HepG2 (cell line): ENCODE results near the gene ECSCR. TPM values are rescaled to one million over a fixed set of nuclear protein-coding genes. Genes with fewer than 3 reads are reported as not detected.

Experiments
- ARHGAP35 ChIP-seq: sonication (generic); formaldehyde crosslinking; IDR thresholded peaks from 2 replicates; pipeline ENCODE4 v1.9.0; 2022; ENCODE audit warnings: mild to moderate bottlenecking, inconsistent platforms, moderate library complexity, missing genetic modification reagents, borderline replicate concordance
- ARID4A ChIP-seq: sonication (generic); formaldehyde crosslinking; IDR thresholded peaks from 2 replicates; pipeline ENCODE4 v1.5.0; 2020; ENCODE audit warnings: mild to moderate bottlenecking, missing genetic modification reagents, borderline replicate concordance
- ERF ChIP-seq: IDR thresholded peaks from 2 replicates; pipeline ENCODE4 v1.6.1; 2018; ENCODE audit warnings: missing biosample characterization, missing genetic modification reagents
- MIER3 ChIP-seq: IDR thresholded peaks from 2 replicates; pipeline ENCODE4 v1.6.1; 2016; ENCODE audit warnings: missing compliant biosample characterization, borderline replicate concordance
- POLR2G ChIP-seq: fragments of 200-400 bp; formaldehyde crosslinking; IDR thresholded peaks from 2 replicates; pipeline ENCODE4 v1.6.1; 2018; ENCODE audit warnings: mild to moderate bottlenecking, low read depth, low read length, moderate library complexity
- RFX5 ChIP-seq: IDR thresholded peaks from 2 replicates; pipeline ENCODE4 v1.6.1; 2011; ENCODE audit warnings: low read depth, low read length, improper control_type of control experiment
- SAP130 ChIP-seq: IDR thresholded peaks from 2 replicates; pipeline ENCODE4 v1.6.1; 2016; ENCODE audit warnings: low read depth
- SIX1 ChIP-seq: sonication (generic); formaldehyde crosslinking; IDR thresholded peaks from 2 replicates; pipeline ENCODE4 v1.4.0; 2020; ENCODE audit warnings: missing genetic modification reagents, borderline replicate concordance
- ZFP91 ChIP-seq: sonication (generic); formaldehyde crosslinking; IDR thresholded peaks from 2 replicates; pipeline ENCODE4 v1.9.0; 2022; ENCODE audit warnings: missing genetic modification reagents, mild to moderate bottlenecking, borderline replicate concordance
- ZFX ChIP-seq: sonication (generic); formaldehyde crosslinking; IDR thresholded peaks from 2 replicates; pipeline ENCODE4 v1.4.0; 2020; ENCODE audit warnings: mild to moderate bottlenecking, low read depth, missing genetic modification reagents, moderate library complexity
- ZMYM4 ChIP-seq: sonication (generic); formaldehyde crosslinking; IDR thresholded peaks from 2 replicates; pipeline ENCODE4 v1.8.1; 2023; ENCODE audit warnings: mild to moderate bottlenecking, missing genetic modification reagents
- ZNF280D ChIP-seq: sonication (generic); formaldehyde crosslinking; IDR thresholded peaks from 2 replicates; pipeline ENCODE4 v1.5.1; 2020; ENCODE audit warnings: mild to moderate bottlenecking, missing genetic modification reagents
- ZNF572 ChIP-seq: sonication (generic); formaldehyde crosslinking; IDR thresholded peaks from 2 replicates; pipeline ENCODE4 v1.5.1; 2020; ENCODE audit warnings: mild to moderate bottlenecking, missing genetic modification reagents
- ZSCAN30 ChIP-seq: sonication (generic); formaldehyde crosslinking; IDR thresholded peaks from 2 replicates; pipeline ENCODE4 v1.5.0; 2020; ENCODE audit warnings: mild to moderate bottlenecking, missing genetic modification reagents
- ZSCAN31 ChIP-seq: sonication (generic); formaldehyde crosslinking; IDR thresholded peaks from 2 replicates; pipeline ENCODE4 v1.5.0; 2020; ENCODE audit warnings: low read depth, mild to moderate bottlenecking, missing genetic modification reagents
- polyA plus RNA-seq, 8 experiments: library from polyadenylated mRNA; depleted of rRNA in 3 of 8; stranded (reverse) in 7 of 8; unstranded in 1 of 8; fragments of >200 nt; fragmentation: Illumina TruSeq in 4 of 8; extraction: Trizol in 4 of 8; gene quantifications; 2 replicates each; pipeline versions ENCODE4 v1.2.1 to v1.2.3, GENCODE V29; 2011 to 2016; ENCODE audit warnings: low read depth in 4 of 8, missing spikeins in 1 of 8, mixed read lengths in 1 of 8; ENCODE audit not compliant: insufficient read depth in 1 of 8
- total RNA-seq, 5 experiments: library from RNA; depleted of rRNA; stranded (reverse); fragments of >200 nt; fragmentation: Illumina TruSeq; extraction: Trizol; gene quantifications; 2 replicates each; pipeline ENCODE4 v1.2.3, GENCODE V29; 2016; ENCODE audit warnings: low read depth in 1 of 5
- TF ChIP-seq, protein P1 (sequence below): sonication (generic); formaldehyde crosslinking; IDR thresholded peaks from 2 replicates; pipeline ENCODE4 v1.4.0; 2020; ENCODE audit warnings: missing genetic modification reagents

The ECSCR gene
- total and polyA plus RNA-seq, 2 of the 13 experiments (the other 11 are each of a cell fraction or from before 2014, with no cell fraction given): 0.18 TPM; not detected in 1

DNA sequence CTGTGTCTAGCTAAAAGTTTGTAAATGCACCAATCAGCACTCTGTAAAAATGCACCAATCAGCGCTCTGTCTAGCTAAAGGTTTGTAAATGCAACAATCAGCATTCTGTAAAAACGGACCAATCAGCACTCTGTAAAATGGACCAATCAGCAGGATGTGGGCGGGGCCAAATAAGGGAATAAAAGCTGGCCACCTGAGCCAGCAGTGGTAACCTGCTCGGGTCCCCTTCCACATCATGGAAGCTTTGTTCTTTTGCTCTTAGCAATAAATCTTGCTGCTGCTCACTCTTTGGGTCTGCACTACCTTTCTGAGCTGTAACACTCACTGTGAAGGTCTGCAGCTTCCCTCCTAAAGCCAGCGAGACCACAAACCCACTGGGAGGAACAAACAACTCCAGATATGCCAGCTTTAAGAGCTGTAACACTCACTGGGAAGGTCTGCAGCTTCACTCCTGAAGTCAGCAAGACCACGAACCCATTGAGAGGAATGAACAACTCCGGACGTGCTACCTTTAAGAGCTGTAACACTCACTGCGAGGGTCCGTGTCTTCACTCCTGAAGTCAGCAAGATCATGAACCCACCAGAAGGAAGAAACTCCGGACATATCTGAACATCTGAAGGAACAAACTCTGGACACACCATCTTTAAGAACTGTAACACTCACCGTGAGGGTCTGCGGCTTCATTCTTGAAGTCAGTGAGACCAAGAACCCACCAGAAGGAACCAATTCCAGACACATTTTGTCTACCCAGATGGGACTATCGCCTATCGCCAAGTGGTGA, 40.7 kb upstream of the ECSCR start (continued):
- TF ChIP-seq ZNF280D (CRISPR knock-in tag): 0 out of 2 replicates have a peak, but pooled peaks have one; percentile 86
- TF ChIP-seq MIER3: 0 out of 2 replicates have a peak, but pooled peaks have one; percentile 25
- TF ChIP-seq ARHGAP35 (CRISPR knock-in tag): 0 out of 2 replicates have a peak, but pooled peaks have one; percentile 4
- 0 out of 2 replicates have a peak, but pooled peaks have one; percentile 54 for TF ChIP-seq ZSCAN30 (CRISPR knock-in tag)
- TF ChIP-seq POLR2G: peak; percentile 95
- TF ChIP-seq, protein P1, sequence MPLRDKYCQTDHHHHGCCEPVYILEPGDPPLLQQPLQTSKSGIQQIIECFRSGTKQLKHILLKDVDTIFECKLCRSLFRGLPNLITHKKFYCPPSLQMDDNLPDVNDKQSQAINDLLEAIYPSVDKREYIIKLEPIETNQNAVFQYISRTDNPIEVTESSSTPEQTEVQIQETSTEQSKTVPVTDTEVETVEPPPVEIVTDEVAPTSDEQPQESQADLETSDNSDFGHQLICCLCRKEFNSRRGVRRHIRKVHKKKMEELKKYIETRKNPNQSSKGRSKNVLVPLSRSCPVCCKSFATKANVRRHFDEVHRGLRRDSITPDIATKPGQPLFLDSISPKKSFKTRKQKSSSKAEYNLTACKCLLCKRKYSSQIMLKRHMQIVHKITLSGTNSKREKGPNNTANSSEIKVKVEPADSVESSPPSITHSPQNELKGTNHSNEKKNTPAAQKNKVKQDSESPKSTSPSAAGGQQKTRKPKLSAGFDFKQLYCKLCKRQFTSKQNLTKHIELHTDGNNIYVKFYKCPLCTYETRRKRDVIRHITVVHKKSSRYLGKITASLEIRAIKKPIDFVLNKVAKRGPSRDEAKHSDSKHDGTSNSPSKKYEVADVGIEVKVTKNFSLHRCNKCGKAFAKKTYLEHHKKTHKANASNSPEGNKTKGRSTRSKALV (CRISPR knock-in tag): peak; percentile 64; the same call in 1 of the 2 replicates
- TF ChIP-seq RFX5: peak; percentile 44; the same call in 1 of the 2 replicates
- peak; percentile 100 for TF ChIP-seq ZMYM4 (CRISPR knock-in tag)
- TF ChIP-seq ARID4A (CRISPR knock-in tag): peak; percentile 45
- TF ChIP-seq ZSCAN31 (CRISPR knock-in tag): 0 out of 2 replicates have a peak, but pooled peaks have one; percentile 30
- 0 out of 2 replicates have a peak, but pooled peaks have one; percentile 33 for TF ChIP-seq ZFP91 (CRISPR knock-in tag)
- peak; percentile 68 for TF ChIP-seq SAP130
- 0 out of 2 replicates have a peak, but pooled peaks have one; percentile 32 for TF ChIP-seq SIX1 (CRISPR knock-in tag)
- TF ChIP-seq ZNF572 (CRISPR knock-in tag): 0 out of 2 replicates have a peak, but pooled peaks have one; percentile 41
- peak; percentile 31; the same call in 1 of the 2 replicates for TF ChIP-seq ERF
- TF ChIP-seq ZFX: peak; percentile 14; the same call in 1 of the 2 replicates
